Heart right ventricle (tissue), 16 donors: ENCODE results near the gene DUS3L. TPM values are rescaled to one million over a fixed set of nuclear protein-coding genes. Genes with fewer than 3 reads are reported as not detected.

Source experiments
- ATAC-seq, 8 donors: fragments of 200-7000 bp; cut with Tn5 transposase; one replicate each; pipeline ENCODE4 v1.9.1; 2020; ENCODE audit warnings: mild to moderate bottlenecking in 8 of 8, moderate library complexity in 8 of 8, moderate number of reproducible peaks in 1 of 8
- DNase-seq, 2 donors: peaks; one replicate each; pipeline ENCODE4 v3.0.0-alpha.2; 2020
- H3K27ac ChIP-seq, 10 donors: fragments of 200-600 bp; sonication (generic) in 2 of 10; one replicate each; pipeline versions ENCODE4 v1.5.0 to v1.8.0; 2020 to 2022; ENCODE audit warnings: mild to moderate bottlenecking in 3 of 10
- H3K27me3 ChIP-seq, 7 donors: fragments of 200-600 bp; one replicate each; pipeline ENCODE4 v1.8.0; 2021 to 2022; ENCODE audit warnings: mild to moderate bottlenecking in 2 of 7
- H3K36me3 ChIP-seq, 9 donors: fragments of 200-600 bp; sonication (generic) in 1 of 9; one replicate each; pipeline versions ENCODE4 v1.5.0 to v1.8.0; 2020 to 2022; ENCODE audit warnings: mild to moderate bottlenecking in 2 of 9
- H3K4me1 ChIP-seq, 9 donors: fragments of 200-600 bp; sonication (generic) in 1 of 9; one replicate each; pipeline versions ENCODE4 v1.5.0 to v1.8.0; 2020 to 2022; ENCODE audit warnings: mild to moderate bottlenecking in 4 of 9
- H3K4me3 ChIP-seq, 10 donors: fragments of 200-600 bp; sonication (generic) in 2 of 10; one replicate each; pipeline versions ENCODE4 v1.5.0 to v1.8.0; 2020 to 2022; ENCODE audit warnings: mild to moderate bottlenecking in 7 of 10, moderate library complexity in 2 of 10
- H3K9me3 ChIP-seq, 11 donors: fragments of 200-600 bp in 10 of 11; sonication (generic) in 2 of 11; one replicate each; pipeline versions ENCODE4 v1.5.0 to v1.8.0; 2013 to 2022; ENCODE audit warnings: mild to moderate bottlenecking in 2 of 11, control low read depth in 1 of 11, moderate library complexity in 1 of 11
- WGBS, 2 donors: extraction: QIAGEN DNeasy Blood & Tissue Kit; methylation state at CpG; one replicate each; pipeline ENCODE4 v1.1.7; 2013; ENCODE audit warnings: inconsistent platforms in 1 of 2; 5-methylcytosine and 5-hydroxymethylcytosine counted together
- intact Hi-C, 10 donors: fragments of 100-400 bp; cut with DNase I; formaldehyde crosslinking; loops; one replicate each; pipeline versions ENCODE4 v1.11.1 to v1.14.2; 2022
- polyA plus RNA-seq, 2 donors: library from polyadenylated mRNA; stranded (reverse); fragments of 200-250 nt; gene quantifications; one replicate each; pipeline ENCODE4 v1.2.3, GENCODE V29; 2013
- total RNA-seq, 10 donors: library from RNA; stranded (reverse); fragmentation: NEBNext Ultra II Directional in 3 of 10; extraction: Animal tissue kit (Norgen Biotek cat#: 25700) in 3 of 10; gene quantifications; one replicate each; pipeline versions ENCODE4 v1.2.1 to v1.2.4, GENCODE V29; 2021 to 2023
- TF ChIP-seq, protein P1 (sequence below), 9 donors: fragments of 200-600 bp; sonication (generic) in 2 of 9; IDR thresholded peaks; one replicate each; pipeline versions ENCODE4 v1.5.0 to v1.8.0; 2021 to 2022; ENCODE audit warnings: antibody characterized with exemption in 9 of 9, mild to moderate bottlenecking in 5 of 9, moderate library complexity in 1 of 9
- donor health status: Arrhythmogenic right ventricular cardiomyopathy.
- donor health status: ischemic (EF 13 %, LVEDD 7.1; RV severe dilation, severe dysfunction).
- donor health status: healthy with polysubstance abuse.
- donor health status: DM: no; HTN: yes; CAD: no.
- donor health status: DM: no; HTN: no; CAD: no.
- donor health status: ischemic (EF 25% LVEDD 6.9; RV normal size, moderate dysfunction).
- donor health status: ischemic (EF 25% LVEDD 5.7; RV mildly dilated, moderate dysfunction).
- donor health status: healthy.
- donor health status: DM: yes; HTN: yes; CAD: no.
- donor health status: Ischemic cardiomyopathy.
- donor health status: ischemic (EF 35%, LVEDD 5.7; RV mildly dilated, moderate dysfunction).
- donor health status: nonischemic (EF 11% LVEDD 7.7; RV severe dilation, severe dysfunction).
- donor health status: DM: yes; HTN: yes; CAD: no.
- donor health status: PGD.
- donor health status: ischemic (EF 29% LVEDD 5.4; RV normal size, mild dysfunction).
- donor health status: nonischemic (EF 23%, LVEDD 6.1; RV moderate dilation, normal function).

Gene DUS3L
- total and polyA plus RNA-seq, 12 donors, result 11.5 to 37.7 (median 14.6) TPM

DNA sequence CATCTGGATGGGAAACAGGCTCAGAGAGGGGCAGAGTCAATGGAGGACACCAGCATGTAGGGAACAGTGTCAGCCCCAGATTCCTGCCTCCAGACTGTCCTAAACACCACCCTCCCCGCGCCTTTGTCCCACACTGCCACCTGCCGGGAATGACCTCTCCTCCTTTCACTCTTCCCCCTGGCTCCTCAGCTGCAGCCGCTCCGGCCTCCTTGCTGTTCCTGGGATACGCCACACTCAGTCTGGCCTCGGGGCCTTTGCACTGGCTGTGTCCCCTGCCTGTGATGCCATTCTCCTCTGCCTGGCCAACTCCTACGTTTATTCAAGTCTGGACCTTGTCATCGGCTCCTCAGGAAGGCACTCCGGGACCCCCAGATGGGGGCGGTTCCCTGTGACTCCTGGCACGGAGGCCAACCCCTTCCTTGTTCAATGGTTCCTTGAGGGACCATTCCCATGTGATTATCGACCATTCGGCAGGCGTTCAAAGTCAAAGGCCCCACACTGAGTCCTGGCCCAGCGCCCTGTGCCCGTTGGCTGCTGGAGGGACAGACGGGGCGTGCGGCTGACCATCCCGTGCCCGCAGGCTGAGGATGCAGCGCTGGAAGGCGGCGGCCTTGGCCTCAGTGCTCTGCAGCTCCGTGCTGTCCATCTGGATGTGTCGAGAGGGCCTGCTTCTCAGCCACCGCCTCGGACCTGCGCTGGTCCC lies 32.8 kb upstream of the DUS3L start:
- 85% methylated on average over 30 of the region's 30 CpGs for WGBS, 2 donors
- Histone ChIP-seq H3K9me3 (no peaks in the 10 kb centered on the region), H3K36me3 (no peaks in the 10 kb centered on the region), H3K27ac (no peak overlapping the region), H3K27me3 (peaks cover 0 to 19% (median 9%) of the 10 kb centered on the region in 7 donors), H3K4me1 (peaks cover 0 to 15% (median 3%) of the 10 kb centered on the region in 9 donors), H3K4me3 (no peak overlapping the region)
- TF ChIP-seq, protein P1, sequence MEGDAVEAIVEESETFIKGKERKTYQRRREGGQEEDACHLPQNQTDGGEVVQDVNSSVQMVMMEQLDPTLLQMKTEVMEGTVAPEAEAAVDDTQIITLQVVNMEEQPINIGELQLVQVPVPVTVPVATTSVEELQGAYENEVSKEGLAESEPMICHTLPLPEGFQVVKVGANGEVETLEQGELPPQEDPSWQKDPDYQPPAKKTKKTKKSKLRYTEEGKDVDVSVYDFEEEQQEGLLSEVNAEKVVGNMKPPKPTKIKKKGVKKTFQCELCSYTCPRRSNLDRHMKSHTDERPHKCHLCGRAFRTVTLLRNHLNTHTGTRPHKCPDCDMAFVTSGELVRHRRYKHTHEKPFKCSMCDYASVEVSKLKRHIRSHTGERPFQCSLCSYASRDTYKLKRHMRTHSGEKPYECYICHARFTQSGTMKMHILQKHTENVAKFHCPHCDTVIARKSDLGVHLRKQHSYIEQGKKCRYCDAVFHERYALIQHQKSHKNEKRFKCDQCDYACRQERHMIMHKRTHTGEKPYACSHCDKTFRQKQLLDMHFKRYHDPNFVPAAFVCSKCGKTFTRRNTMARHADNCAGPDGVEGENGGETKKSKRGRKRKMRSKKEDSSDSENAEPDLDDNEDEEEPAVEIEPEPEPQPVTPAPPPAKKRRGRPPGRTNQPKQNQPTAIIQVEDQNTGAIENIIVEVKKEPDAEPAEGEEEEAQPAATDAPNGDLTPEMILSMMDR (IDR thresholded peaks at IDR 0.05), result no peak
- intact Hi-C loops, result no loop called here
- DNase-seq, result no peak
- no peak for ATAC-seq

DNA sequence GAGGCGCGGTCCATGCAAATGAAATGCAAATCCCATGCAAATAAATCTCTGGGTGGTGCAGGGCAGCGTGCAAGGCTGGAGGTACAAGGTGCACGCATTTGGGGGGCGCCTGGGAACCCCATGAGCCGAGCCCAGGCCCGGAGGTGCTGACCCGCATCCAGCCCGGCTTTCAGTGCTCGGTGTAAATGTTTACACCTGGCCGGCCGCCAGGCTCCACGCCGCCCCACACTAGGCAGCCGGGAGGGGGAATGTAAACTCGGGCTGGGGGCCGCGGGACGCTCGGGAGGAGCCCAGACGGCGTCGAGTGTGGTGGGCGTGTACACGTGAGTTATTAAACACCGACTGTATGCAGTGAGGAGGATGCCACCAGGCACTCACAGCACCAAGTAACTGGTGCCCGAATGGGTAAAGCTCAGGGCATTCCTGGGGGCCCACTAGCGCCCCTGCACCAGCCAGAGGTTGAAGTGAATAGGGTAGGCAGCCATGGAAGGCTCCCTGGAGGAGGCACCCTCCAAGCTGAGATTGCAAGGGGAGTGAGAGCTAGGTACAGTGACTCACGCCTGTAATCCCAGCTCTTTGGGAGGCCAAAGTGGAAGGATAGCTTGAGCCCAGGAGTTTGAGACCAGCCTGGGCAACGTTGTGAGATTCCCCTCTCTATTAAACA lies 31.4 kb upstream of the DUS3L start:
- Histone ChIP-seq H3K36me3 (no peaks in the 10 kb centered on the region), H3K27ac (no peak overlapping the region), H3K9me3 (no peaks in the 10 kb centered on the region), H3K27me3 (peaks cover 0 to 7% (median 1%) of the 10 kb centered on the region in 7 donors), H3K4me3 (no peak overlapping the region), H3K4me1 (peaks cover 0 to 6% (median 0%) of the 10 kb centered on the region in 9 donors)
- DNase-seq (no peak), ATAC-seq (no peak)
- TF ChIP-seq, protein P1 (IDR thresholded peaks at IDR 0.05), result no peak
- intact Hi-C loops, result no loop called here
- 37 to 48% methylated on average over 30 of the region's 30 CpGs for WGBS, 2 donors

DNA sequence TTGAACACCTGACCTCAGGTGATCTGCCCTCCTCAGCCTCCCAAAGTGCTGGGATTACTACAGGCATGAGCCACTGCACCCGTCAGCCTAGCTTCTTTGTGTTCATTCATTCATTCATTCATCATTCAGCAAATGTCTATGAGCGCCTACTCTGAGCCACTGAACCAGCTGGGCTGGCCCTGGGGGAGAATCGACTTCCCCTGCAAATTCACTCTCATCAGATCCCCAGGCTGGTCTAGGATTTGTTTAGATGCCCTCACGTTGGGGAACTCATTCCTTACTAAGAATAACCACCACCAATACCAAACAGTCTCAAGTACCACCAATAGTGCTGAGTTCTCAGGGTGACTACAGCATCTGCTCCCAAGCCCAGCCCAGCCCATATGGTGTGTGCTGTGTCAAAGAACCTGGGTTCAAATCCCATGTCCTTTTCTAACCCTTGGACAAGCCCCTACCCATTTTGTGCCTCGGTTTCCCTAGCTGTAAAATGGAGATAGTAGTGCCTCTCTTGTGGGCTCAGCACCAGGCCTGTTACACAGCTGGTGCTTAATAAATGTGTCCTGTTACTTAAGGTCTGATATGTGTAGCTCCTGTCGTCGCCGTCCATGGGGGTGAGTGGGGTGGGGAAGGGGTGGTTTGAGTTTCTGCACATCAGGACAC lies 30.7 kb upstream of the DUS3L start:
- no peaks in the 10 kb centered on the region for H3K9me3 ChIP-seq
- WGBS, 2 donors, result 59 to 61% methylated on average over 8 of the region's 8 CpGs
- H3K36me3 ChIP-seq, result no peaks in the 10 kb centered on the region
- DNase-seq, result no peak
- no peak overlapping the region for H3K27ac ChIP-seq
- no peak overlapping the region for H3K4me3 ChIP-seq
- ATAC-seq, result no peak
- TF ChIP-seq, protein P1 (IDR thresholded peaks at IDR 0.05), result no peak
- H3K4me1 ChIP-seq, result no peaks in the 10 kb centered on the region
- H3K27me3 ChIP-seq, result peaks cover 0 to 6% (median 0%) of the 10 kb centered on the region in 7 donors
- intact Hi-C loops, result no loop called here

DNA sequence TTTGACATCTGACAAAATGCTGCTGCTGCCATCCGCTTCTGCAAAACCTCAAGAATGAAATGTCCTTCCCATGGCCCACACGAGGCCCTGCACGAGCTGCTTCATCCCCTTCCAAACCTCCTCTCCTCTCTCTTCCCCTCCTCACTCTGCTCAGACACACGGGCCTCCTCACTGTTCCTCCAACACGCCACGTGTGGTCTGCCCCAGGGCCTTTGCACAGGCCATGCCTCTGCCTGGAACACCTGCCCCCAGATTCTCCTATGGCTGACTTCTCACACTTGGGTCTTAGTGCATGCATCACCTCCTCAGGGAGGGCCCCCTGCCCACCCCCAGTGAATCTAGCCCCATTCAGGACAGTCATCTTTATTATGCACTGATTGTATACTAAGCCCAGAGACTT lies 29.8 kb upstream of the DUS3L start:
- no peaks in the 10 kb centered on the region for H3K36me3 ChIP-seq
- peaks cover 0 to 6% (median 0%) of the 10 kb centered on the region in 7 donors for H3K27me3 ChIP-seq
- no peak overlapping the region for H3K4me3 ChIP-seq
- TF ChIP-seq, protein P1 (IDR thresholded peaks at IDR 0.05), result no peak
- H3K27ac ChIP-seq, result no peak overlapping the region
- ATAC-seq (peak in 1 of 8 donors; percentile 34), DNase-seq (no peak)
- intact Hi-C loops, result no loop called here
- H3K9me3 ChIP-seq, result no peaks in the 10 kb centered on the region
- H3K4me1 ChIP-seq, result no peaks in the 10 kb centered on the region
- 65 to 74% methylated on average over 6 of the region's 6 CpGs for WGBS, 2 donors
